B cell (primary cell): ENCODE data around the gene EMID1. TPM values are rescaled to one million over a fixed set of nuclear protein-coding genes. Genes with fewer than 3 reads are reported as not detected.

ENCODE experiments used
- ATAC-seq: fragments of 200-7000 bp; cut with Tn5 transposase; one replicate; pipeline ENCODE4 v1.10.0; 2021; ENCODE audit warnings: low read depth, mild to moderate bottlenecking, moderate number of reproducible peaks, moderate library complexity
- CTCF ChIA-PET: fragments of 350-600 bp; sonication (Branson Sonifier 250); formaldehyde crosslinking; loops from one replicate; lab custom pipeline; 2021; ENCODE audit warnings: antibody characterized with exemption, inconsistent platforms; lab: Charles Lee
- POLR2A ChIA-PET: fragments of 350-600 bp; sonication (Branson Sonifier 250); formaldehyde crosslinking; loops from one replicate; lab custom pipeline; 2021; ENCODE audit warnings: antibody characterized with exemption; lab: Charles Lee
- DNase-seq: peaks from one replicate; pipeline ENCODE4 v3.0.0; 2013
- H2AFZ ChIP-seq: 2 replicates; pipeline ENCODE4 v1.6.1; 2012; ENCODE audit warnings: mild to moderate bottlenecking, low read depth, low read length; ENCODE audit not compliant: insufficient read depth, poor library complexity, severe bottlenecking
- H3K27ac ChIP-seq, 2 donors: 1 replicate in 1 of 2; 2 replicates in 1 of 2; pipeline ENCODE4 v1.5.1; 2012 to 2013; ENCODE audit warnings: low read length in 2 of 2, mild to moderate bottlenecking in 2 of 2, moderate library complexity in 1 of 2
- H3K27me3 ChIP-seq, 4 experiments: fragments of 200-600 bp in 1 of 4; sonication (generic) in 1 of 4; replicated peaks in 1 of 4; 1 replicate in 2 of 4; 2 replicates in 2 of 4; pipeline versions ENCODE4 v1.6.1 to v1.7.0; 2013 to 2016; ENCODE audit warnings: low read length in 3 of 4, mild to moderate bottlenecking in 2 of 4, mixed read lengths in 1 of 4, moderate library complexity in 1 of 4; ENCODE audit not compliant: insufficient read depth in 4 of 4, control insufficient read depth in 3 of 4; ENCODE audit errors: control extremely low read depth in 1 of 4
- H3K36me3 ChIP-seq, 2 experiments: replicated peaks in 1 of 2; 1 replicate in 1 of 2; 2 replicates in 1 of 2; pipeline versions ENCODE4 v1.6.1 to v1.7.1; 2013; ENCODE audit warnings: low read length in 1 of 2; ENCODE audit not compliant: insufficient read depth in 2 of 2, control insufficient read depth in 1 of 2; ENCODE audit errors: control extremely low read depth in 1 of 2, extremely low read depth in 1 of 2
- H3K4me1 ChIP-seq, 2 donors: fragments of 200-600 bp in 1 of 2; sonication (generic) in 1 of 2; 1 replicate in 1 of 2; 2 replicates in 1 of 2; pipeline versions ENCODE4 v1.5.1 to v1.6.1; 2013 to 2017; ENCODE audit warnings: low read length in 2 of 2; ENCODE audit not compliant: control insufficient read depth in 2 of 2, insufficient read depth in 2 of 2
- H3K4me2 ChIP-seq: replicated peaks from 2 replicates; pipeline ENCODE3; 2012; ENCODE audit warnings: mild to moderate bottlenecking, low read depth, low read length; ENCODE audit not compliant: poor library complexity, severe bottlenecking
- H3K4me3 ChIP-seq, 5 experiments: fragments of 200-600 bp in 1 of 5; sonication (generic) in 1 of 5; 1 replicate in 3 of 5; 2 replicates in 2 of 5; pipeline versions ENCODE4 v1.5.1 to v1.7.0; 2011 to 2016; ENCODE audit warnings: low read length in 4 of 5, mild to moderate bottlenecking in 4 of 5, low read depth in 2 of 5, control low read depth in 1 of 5, moderate library complexity in 1 of 5; ENCODE audit not compliant: insufficient read depth in 1 of 5; ENCODE audit errors: control extremely low read depth in 1 of 5, extremely low read depth in 1 of 5
- H3K79me2 ChIP-seq: fragments of 200-600 bp; sonication (generic); one replicate; pipeline ENCODE4 v1.6.0; 2016; ENCODE audit warnings: low read length; ENCODE audit not compliant: control insufficient read depth, insufficient read depth
- H3K9ac ChIP-seq: fragments of 200-600 bp; sonication (generic); 2 replicates; pipeline ENCODE4 v1.6.1; 2017; ENCODE audit warnings: mild to moderate bottlenecking, low read length, moderate library complexity
- H3K9me3 ChIP-seq, 3 donors: one replicate each; pipeline versions ENCODE4 v1.6.1 to v1.7.1; 2013; ENCODE audit warnings: low read length in 2 of 3; ENCODE audit not compliant: control insufficient read depth in 2 of 3, insufficient read depth in 1 of 3; ENCODE audit errors: control extremely low read depth in 1 of 3
- H4K20me1 ChIP-seq: 2 replicates; pipeline ENCODE4 v1.6.0; 2012; ENCODE audit warnings: mild to moderate bottlenecking, low read length; ENCODE audit not compliant: insufficient read depth, control insufficient read depth, poor library complexity, severe bottlenecking
- H3K27ac Mint-ChIP-seq: one replicate; pipeline ENCODE4 v1.8.0; 2021; ENCODE audit warnings: mixed read lengths
- H3K27me3 Mint-ChIP-seq: one replicate; pipeline ENCODE4 v1.8.0; 2021; ENCODE audit warnings: mixed read lengths
- H3K4me1 Mint-ChIP-seq: one replicate; pipeline ENCODE4 v1.8.0; 2021; ENCODE audit warnings: mixed read lengths
- H3K4me3 Mint-ChIP-seq: one replicate; pipeline ENCODE4 v1.8.0; 2021; ENCODE audit warnings: mixed read lengths
- H3K9me3 Mint-ChIP-seq: one replicate; pipeline ENCODE4 v1.8.0; 2022; ENCODE audit warnings: mixed read lengths; ENCODE audit not compliant: insufficient read depth
- EZH2 ChIP-seq: IDR thresholded peaks from 2 replicates; pipeline ENCODE4 v1.6.1; 2012; ENCODE audit warnings: borderline replicate concordance, low read depth, mild to moderate bottlenecking, moderate library complexity, low read length; ENCODE audit not compliant: insufficient read depth, poor library complexity, severe bottlenecking
- WGBS: methylation state at CpG from one replicate; pipeline ENCODE4 v1.1.5; 2013; ENCODE audit warnings: missing lambda C conversion rate; ENCODE audit not compliant: insufficient coverage; 5-methylcytosine and 5-hydroxymethylcytosine counted together
- intact Hi-C: fragments of 100-400 bp; cut with micrococcal nuclease; formaldehyde crosslinking; loops from one replicate; pipeline ENCODE4 v1.10.0; 2022
- polyA plus RNA-seq: library from polyadenylated mRNA; depleted of rRNA; stranded (reverse); fragments of >200 nt; gene quantifications from 2 replicates; pipeline ENCODE4 v1.2.3, GENCODE V29; 2012
- total RNA-seq, 2 donors: library from RNA; stranded (reverse); fragments of 120-200 nt in 1 of 2; gene quantifications; 1 replicate in 1 of 2; 2 replicates in 1 of 2; pipeline versions ENCODE4 v1.2.3 to v1.2.4, GENCODE V29; 2013 to 2022
- TF ChIP-seq, protein P1 (sequence below): fragments of 200-600 bp; IDR thresholded peaks from one replicate; pipeline ENCODE4 v1.8.0; 2022; ENCODE audit warnings: antibody characterized with exemption, mild to moderate bottlenecking

Gene EMID1
- total and polyA plus RNA-seq, 2 donors (not counting 1 experiment from before 2014, with no cell fraction given): not detected

GRCh38 chr22:29230972-29231875 lies 25.5 kb downstream of the EMID1 start:
- ChIA-PET POLR2A (no interaction called here), CTCF (interaction anchor here (0.6 kb wide), 1 partner anchor 71 kb away, joined by 4 read pairs; no protein-coding TSS in a partner anchor)
- no peak overlapping the region for H3K27ac Mint-ChIP-seq
- H3K27me3 Mint-ChIP-seq: peaks cover 15% of the 10 kb centered on the region
- Histone ChIP-seq H2AFZ (no peak overlapping the region), H3K36me3 (no peaks in the 10 kb centered on the region), H3K4me2 (no peak overlapping the region), H3K4me3 (no peak overlapping the region), H3K27me3 (peaks cover 0 to 11% (median 0%) of the 10 kb centered on the region in 4 experiments), H3K79me2 (no peaks in the 10 kb centered on the region), H3K4me1 (no peaks in the 10 kb centered on the region), H3K9ac (no peak overlapping the region), H4K20me1 (no peaks in the 10 kb centered on the region), H3K27ac (no peak overlapping the region), H3K9me3 (peaks cover 0 to 12% (median 0%) of the 10 kb centered on the region in 3 donors)
- WGBS: 87% methylated on average over 10 of the region's 19 CpGs
- ATAC-seq: no peak
- no peak overlapping the region for H3K4me3 Mint-ChIP-seq
- no peaks in the 10 kb centered on the region for H3K4me1 Mint-ChIP-seq
- TF ChIP-seq, protein P1, sequence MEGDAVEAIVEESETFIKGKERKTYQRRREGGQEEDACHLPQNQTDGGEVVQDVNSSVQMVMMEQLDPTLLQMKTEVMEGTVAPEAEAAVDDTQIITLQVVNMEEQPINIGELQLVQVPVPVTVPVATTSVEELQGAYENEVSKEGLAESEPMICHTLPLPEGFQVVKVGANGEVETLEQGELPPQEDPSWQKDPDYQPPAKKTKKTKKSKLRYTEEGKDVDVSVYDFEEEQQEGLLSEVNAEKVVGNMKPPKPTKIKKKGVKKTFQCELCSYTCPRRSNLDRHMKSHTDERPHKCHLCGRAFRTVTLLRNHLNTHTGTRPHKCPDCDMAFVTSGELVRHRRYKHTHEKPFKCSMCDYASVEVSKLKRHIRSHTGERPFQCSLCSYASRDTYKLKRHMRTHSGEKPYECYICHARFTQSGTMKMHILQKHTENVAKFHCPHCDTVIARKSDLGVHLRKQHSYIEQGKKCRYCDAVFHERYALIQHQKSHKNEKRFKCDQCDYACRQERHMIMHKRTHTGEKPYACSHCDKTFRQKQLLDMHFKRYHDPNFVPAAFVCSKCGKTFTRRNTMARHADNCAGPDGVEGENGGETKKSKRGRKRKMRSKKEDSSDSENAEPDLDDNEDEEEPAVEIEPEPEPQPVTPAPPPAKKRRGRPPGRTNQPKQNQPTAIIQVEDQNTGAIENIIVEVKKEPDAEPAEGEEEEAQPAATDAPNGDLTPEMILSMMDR: no peak
- TF ChIP-seq EZH2: no peak
- intact Hi-C loops: no loop called here
- no peak for DNase-seq
- no peaks in the 10 kb centered on the region for H3K9me3 Mint-ChIP-seq
